ENCODE results near the gene GRIN2C.

Gene GRIN2C

GRCh38 chr17:74846621-74847020 lies 13.1 kb downstream of the GRIN2C start:
- no peak for DNase-seq (ENCODE audit: low read depth)

GRCh38 chr17:74843352-74843627 lies 16.4 kb downstream of the GRIN2C start:
- DNase-seq (ENCODE audit: low read depth): no peak

- DNase-seq (ENCODE audit: low read depth): no peak
Measured at GRCh38 chr17:74842599-74843351, 16.9 kb downstream of the GRIN2C start.

GRCh38 chr17:74842146-74842598 lies 17.5 kb downstream of the GRIN2C start:
- DNase-seq (ENCODE audit: low read depth): no peak

GRCh38 chr17:74840989-74841666 lies 18.6 kb downstream of the GRIN2C start:
- DNase-seq (ENCODE audit: low read depth): no peak

GRCh38 chr17:74839990-74840852 lies 19.5 kb downstream of the GRIN2C start:
- DNase-seq (ENCODE audit: low read depth): no peak

- DNase-seq (ENCODE audit: low read depth): no peak
Measured at GRCh38 chr17:74838274-74838673, 21.4 kb downstream of the GRIN2C start.

- DNase-seq (ENCODE audit: low read depth): no peak
Measured at GRCh38 chr17:74836691-74837467, 22.8 kb downstream of the GRIN2C start.

GRCh38 chr17:74836191-74836590 lies 23.5 kb downstream of the GRIN2C start:
- DNase-seq (ENCODE audit: low read depth): no peak

GRCh38 chr17:74833501-74834377 lies 25.9 kb downstream of the GRIN2C start:
- no peak for DNase-seq (ENCODE audit: low read depth)

GRCh38 chr17:74832421-74832820 lies 27.3 kb downstream of the GRIN2C start:
- DNase-seq (ENCODE audit: low read depth): no peak

- DNase-seq (ENCODE audit: low read depth): no peak
Measured at GRCh38 chr17:74831444-74832146, 28.1 kb downstream of the GRIN2C start.

GRCh38 chr17:74830861-74831260 lies 28.8 kb downstream of the GRIN2C start:
- DNase-seq (ENCODE audit: low read depth): no peak

GRCh38 chr17:74827800-74828199 lies 31.9 kb downstream of the GRIN2C start:
- no peak for DNase-seq (ENCODE audit: low read depth)

GRCh38 chr17:74825952-74826719 lies 33.5 kb downstream of the GRIN2C start:
- DNase-seq (ENCODE audit: low read depth): no peak

- DNase-seq (ENCODE audit: low read depth): no peak
Measured at GRCh38 chr17:74824961-74825627, 34.6 kb downstream of the GRIN2C start.

- no peak for DNase-seq (ENCODE audit: low read depth)
Measured at GRCh38 chr17:74822939-74823367, 36.7 kb downstream of the GRIN2C start.

GRCh38 chr17:74822335-74822938 lies 37.2 kb downstream of the GRIN2C start:
- DNase-seq (ENCODE audit: low read depth): no peak

Data from activated gamma-delta T cell treated with anti-CD3 and anti-CD28 coated beads, Interleukin-2, amount 50 U/mL, for 16 hours (primary cell).